Stomach (tissue), 4 donors: ENCODE measurements around the gene G6PD.
"Not testable (repeated sequence)": the region's sequence is repeated elsewhere in the genome, so short reads cannot be mapped to it uniquely, and the experiment has no call there.

Experiments
- POLR2A ChIP-seq, 4 donors: fragments of 450-650 bp; IDR thresholded peaks; one replicate each; pipeline ENCODE4 v1.6.1; 2016; ENCODE audit warnings: antibody characterized with exemption in 4 of 4, control low read depth in 2 of 4, mild to moderate bottlenecking in 1 of 4, moderate library complexity in 1 of 4
- POLR2AphosphoS5 ChIP-seq, 3 donors: sonication (generic); formaldehyde crosslinking; IDR thresholded peaks; one replicate each; pipeline ENCODE4 v1.6.1; 2016; ENCODE audit warnings: antibody characterized with exemption in 3 of 3
- TF ChIP-seq, protein P1 (sequence below), 7 experiments: fragments of 450-650 bp in 4 of 7; fragments of 200-600 bp in 3 of 7; sonication (generic) in 3 of 7; IDR thresholded peaks; one replicate each; pipeline ENCODE4 v1.5.1; 2016 to 2019; ENCODE audit warnings: antibody characterized with exemption in 7 of 7, control low read depth in 2 of 7, mild to moderate bottlenecking in 1 of 7

DNA sequence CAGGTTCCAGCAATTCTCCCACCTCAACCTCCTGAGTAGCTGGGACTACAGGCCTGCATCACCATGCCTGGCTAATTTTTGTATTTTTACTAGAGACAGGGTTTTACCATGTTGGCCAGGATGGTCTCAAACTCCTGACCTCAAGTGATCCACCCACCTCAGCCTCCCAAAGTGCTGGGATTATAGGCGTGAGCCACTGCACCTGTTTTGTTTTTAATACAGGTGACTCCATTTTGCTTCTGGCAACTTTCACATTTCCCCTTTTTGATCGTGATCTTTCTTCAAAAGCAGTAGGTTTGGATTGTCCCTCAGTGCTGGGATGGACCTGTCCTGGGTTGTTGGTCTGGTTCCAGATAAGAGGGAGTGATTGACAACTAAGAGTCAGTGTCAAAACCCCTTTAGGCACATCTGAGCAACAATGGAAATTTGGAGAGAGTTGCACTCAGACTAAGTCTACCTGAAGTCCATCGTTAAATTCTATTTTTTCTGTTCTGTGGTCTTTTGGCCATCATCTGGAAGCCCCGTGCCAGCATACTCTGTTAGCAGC is 50.0 kb downstream of the G6PD start:
- TF ChIP-seq, protein P1, sequence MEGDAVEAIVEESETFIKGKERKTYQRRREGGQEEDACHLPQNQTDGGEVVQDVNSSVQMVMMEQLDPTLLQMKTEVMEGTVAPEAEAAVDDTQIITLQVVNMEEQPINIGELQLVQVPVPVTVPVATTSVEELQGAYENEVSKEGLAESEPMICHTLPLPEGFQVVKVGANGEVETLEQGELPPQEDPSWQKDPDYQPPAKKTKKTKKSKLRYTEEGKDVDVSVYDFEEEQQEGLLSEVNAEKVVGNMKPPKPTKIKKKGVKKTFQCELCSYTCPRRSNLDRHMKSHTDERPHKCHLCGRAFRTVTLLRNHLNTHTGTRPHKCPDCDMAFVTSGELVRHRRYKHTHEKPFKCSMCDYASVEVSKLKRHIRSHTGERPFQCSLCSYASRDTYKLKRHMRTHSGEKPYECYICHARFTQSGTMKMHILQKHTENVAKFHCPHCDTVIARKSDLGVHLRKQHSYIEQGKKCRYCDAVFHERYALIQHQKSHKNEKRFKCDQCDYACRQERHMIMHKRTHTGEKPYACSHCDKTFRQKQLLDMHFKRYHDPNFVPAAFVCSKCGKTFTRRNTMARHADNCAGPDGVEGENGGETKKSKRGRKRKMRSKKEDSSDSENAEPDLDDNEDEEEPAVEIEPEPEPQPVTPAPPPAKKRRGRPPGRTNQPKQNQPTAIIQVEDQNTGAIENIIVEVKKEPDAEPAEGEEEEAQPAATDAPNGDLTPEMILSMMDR (IDR thresholded peaks at IDR 0.05) = not testable (repeated sequence)
- TF ChIP-seq POLR2AphosphoS5, POLR2A (IDR thresholded peaks at IDR 0.05): not testable (repeated sequence)
